ENCODE results near the gene MATR3.

- TF ChIP-seq CTCF (conservative IDR thresholded peaks at IDR 0.05 in 1 of 2, IDR thresholded peaks at IDR 0.05 in 1 of 2; ENCODE audit: low read depth in 1 of 2, low read length in 2 of 2) (no peak), EZH2 (IDR thresholded peaks at IDR 0.05; ENCODE audit: low read length, missing control alignments) (no peak)
Measured at GRCh38 chr5:139342423-139342723, 48.8 kb downstream of the MATR3 start.

Data from fibroblast of lung (primary cell).